Ovary (tissue), 9 donors: ENCODE results near the gene TNS3. TPM values are rescaled to one million over a fixed set of nuclear protein-coding genes. Genes with fewer than 3 reads are reported as not detected.
A peak's percentile ranks its signal among the peaks of the same experiment; 100 is the strongest.

ENCODE experiments used
- DNase-seq, 5 donors: peaks; one replicate each; pipeline ENCODE4 v3.0.0-alpha.2; 2019 to 2020
- H3K27ac ChIP-seq, 2 donors: fragments of 200-600 bp; one replicate each; pipeline versions ENCODE4 v1.5.1 to v1.8.0; 2019 to 2022
- H3K27me3 ChIP-seq: fragments of 200-600 bp; one replicate; pipeline ENCODE4 v1.8.0; 2022
- H3K36me3 ChIP-seq: fragments of 200-600 bp; sonication (generic); one replicate; pipeline ENCODE4 v1.5.1; 2019
- H3K4me1 ChIP-seq: one replicate; pipeline ENCODE4 v1.8.1; 2013; ENCODE audit warnings: mild to moderate bottlenecking, moderate library complexity; ENCODE audit not compliant: insufficient read depth
- H3K4me3 ChIP-seq: fragments of 200-600 bp; sonication (generic); one replicate; pipeline ENCODE4 v1.5.1; 2017
- H3K9me3 ChIP-seq, 2 donors: fragments of 200-600 bp in 1 of 2; sonication (generic) in 1 of 2; one replicate each; pipeline versions ENCODE4 v1.5.1 to v1.8.1; 2013 to 2019; ENCODE audit warnings: mild to moderate bottlenecking in 1 of 2, moderate library complexity in 1 of 2
- CTCF ChIP-seq, 3 donors: fragments of 450-650 bp in 2 of 3; fragments of 200-600 bp in 1 of 3; IDR thresholded peaks; one replicate each; pipeline versions ENCODE4 v1.5.1 to v1.8.0; 2016 to 2022; ENCODE audit warnings: antibody characterized with exemption in 3 of 3, mild to moderate bottlenecking in 1 of 3
- EP300 ChIP-seq: sonication (generic); formaldehyde crosslinking; IDR thresholded peaks from one replicate; pipeline ENCODE4 v1.6.1; 2017; ENCODE audit warnings: antibody characterized with exemption
- POLR2A ChIP-seq: fragments of 450-650 bp; IDR thresholded peaks from one replicate; pipeline ENCODE4 v1.6.1; 2017; ENCODE audit warnings: antibody characterized with exemption, mild to moderate bottlenecking, moderate library complexity
- WGBS, 3 donors: extraction: QIAGEN DNeasy Blood & Tissue Kit in 1 of 3; methylation state at CpG; one replicate each; pipeline versions ENCODE4 v1.1.5 to v1.1.7; 2013 to 2017; 5-methylcytosine and 5-hydroxymethylcytosine counted together
- intact Hi-C, 4 donors: fragments of 100-400 bp; cut with DNase I; formaldehyde crosslinking; loops; one replicate each; pipeline versions ENCODE4 v1.11.0 to v1.15.1; 2022 to 2023
- polyA plus RNA-seq, 2 donors: library from polyadenylated mRNA; stranded (reverse); fragments of 200-250 nt in 1 of 2; fragments of 350-450 nt in 1 of 2; fragmentation: Illumina TruSeq in 1 of 2; extraction: RNeasy Lipid Tissue Mini Kit (QIAGEN cat#74804) in 1 of 2; gene quantifications; one replicate each; pipeline ENCODE4 v1.2.3, GENCODE V29; 2013 to 2014
- total RNA-seq, 7 donors: library from RNA; depleted of rRNA in 2 of 7; stranded (reverse); fragments of >200 nt in 2 of 7; fragmentation: NEBNext Ultra II Directional in 3 of 7; extraction: Animal tissue kit (Norgen Biotek cat#: 25700) in 3 of 7; gene quantifications; one replicate each; pipeline versions ENCODE4 v1.1.0 to v1.2.4, GENCODE V29; 2016 to 2023
- donor health status: DM: no; HTN: no; CAD: no; lungs with moderate emphysema.
- donor health status: DM: no; HTN: no; CAD: no.
- donor health status: Bipolar disorder and iron deficiency.
- donor health status: DM: yes; HTN: yes; CAD: no.
- donor health status: DM: no; HTN: no; CAD: no.
- donor health status: DM: yes; HTN: yes; CAD: no.

Gene TNS3
- total and polyA plus RNA-seq, 9 donors, result 36.6 to 137 (median 91.3) TPM

- 84 to 90% (median 86%) methylated on average over 17 of the region's 17 CpGs for WGBS, 3 donors
- DNase-seq, result peak in 1 of 5 donors; percentile 12
- H3K27me3 ChIP-seq, result no peaks in the 10 kb centered on the region
- no peak overlapping the region for H3K4me3 ChIP-seq
- H3K27ac ChIP-seq, result no peak overlapping the region
- H3K36me3 ChIP-seq, result no peaks in the 10 kb centered on the region
- H3K9me3 ChIP-seq, result no peaks in the 10 kb centered on the region
- peaks cover 15% of the 10 kb centered on the region for H3K4me1 ChIP-seq
- intact Hi-C loops, result no loop called here
- TF ChIP-seq EP300 (no peak), CTCF (IDR thresholded peaks at IDR 0.05) (no peak), POLR2A (no peak)
Measured at GRCh38 chr7:47413526-47414341, 168.2 kb downstream of the TNS3 start.

- Histone ChIP-seq H3K27ac (no peak overlapping the region), H3K9me3 (no peaks in the 10 kb centered on the region), H3K4me1 (peaks cover 20% of the 10 kb centered on the region), H3K4me3 (no peak overlapping the region), H3K27me3 (no peaks in the 10 kb centered on the region), H3K36me3 (no peaks in the 10 kb centered on the region)
- DNase-seq, result peak in 1 of 5 donors; percentile 5
- no peak for TF ChIP-seq POLR2A
- no peak for TF ChIP-seq EP300
- TF ChIP-seq CTCF (IDR thresholded peaks at IDR 0.05), result no peak
- intact Hi-C loops, result no loop called here
- 99 to 100% (median 100%) methylated on average over 2 of the region's 2 CpGs for WGBS, 3 donors
Measured at GRCh38 chr7:47411901-47412300, 170.0 kb downstream of the TNS3 start.

- intact Hi-C loops, result no loop called here
- TF ChIP-seq CTCF (IDR thresholded peaks at IDR 0.05) (no peak), POLR2A (no peak), EP300 (no peak)
- 94 to 96% (median 95%) methylated on average over 18 of the region's 18 CpGs for whole genome bisulfite sequencing, 3 donors
- H3K36me3 ChIP-seq, result no peaks in the 10 kb centered on the region
- peaks cover 21% of the 10 kb centered on the region for H3K4me1 ChIP-seq
- H3K27ac ChIP-seq, result no peak overlapping the region
- H3K4me3 ChIP-seq, result no peak overlapping the region
- DNase-seq, result peak in 1 of 5 donors; percentile 12
- H3K9me3 ChIP-seq, result no peaks in the 10 kb centered on the region
- no peaks in the 10 kb centered on the region for H3K27me3 ChIP-seq
Measured at GRCh38 chr7:47411281-47411869, 170.5 kb downstream of the TNS3 start.

- Histone ChIP-seq H3K36me3 (no peaks in the 10 kb centered on the region), H3K4me3 (no peak overlapping the region), H3K27me3 (no peaks in the 10 kb centered on the region), H3K27ac (peak overlapping the region; percentile 25 to 75), H3K4me1 (peaks cover 31% of the 10 kb centered on the region), H3K9me3 (no peaks in the 10 kb centered on the region)
- no peak for TF ChIP-seq EP300
- no peak for TF ChIP-seq CTCF (IDR thresholded peaks at IDR 0.05)
- no peak for TF ChIP-seq POLR2A
- 66 to 77% (median 67%) methylated on average over 5 of the region's 5 CpGs for WGBS, 3 donors
- DNase-seq, result peak in 3 of 5 donors; percentile 3 to 12 (median 12)
- intact Hi-C loops, result loop anchor here in 1 of 4 donors (10.0 kb wide), 1 partner anchor 84 kb away; no protein-coding TSS in a partner anchor
Measured at GRCh38 chr7:47408675-47409074, 173.2 kb downstream of the TNS3 start.
